Measurements from ENCODE around the gene C1R. TPM values are rescaled to one million over a fixed set of nuclear protein-coding genes. Genes with fewer than 3 reads are reported as not detected.

C1R gene
- total RNA-seq, 1 experiment from 2014 or later: 13.1 TPM

DNA sequence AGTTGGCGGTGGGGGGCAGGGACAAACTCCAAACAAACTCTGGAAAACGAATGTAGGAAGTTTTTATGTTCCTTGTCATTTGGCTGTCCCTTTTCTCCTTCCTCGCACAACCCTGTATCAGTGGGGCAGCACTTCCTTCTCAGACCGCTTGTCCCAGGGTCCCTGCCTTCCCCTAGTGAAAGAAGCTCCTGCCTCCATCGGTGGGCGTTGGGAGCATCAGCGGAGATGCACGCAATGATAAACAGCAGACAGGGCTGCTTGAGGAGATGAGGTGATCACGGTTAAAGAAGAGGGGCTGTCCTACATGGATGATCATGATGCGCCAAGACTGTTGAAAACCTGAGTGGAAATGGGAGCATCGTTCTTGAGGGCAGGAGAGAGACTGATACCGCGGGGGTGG lies 31.1 kb downstream of the C1R start:
- Mint-ChIP-seq H3K36me3 (ENCODE audit: insufficient read depth, unreplicated experiment) (peaks cover 7% of the 10 kb centered on the region), H3K4me3 (ENCODE audit: unreplicated experiment) (peak overlapping the region; percentile 63), H3K9me3 (ENCODE audit: unreplicated experiment) (no peaks in the 10 kb centered on the region), H3K27ac (ENCODE audit: low read depth, unreplicated experiment) (no peak overlapping the region), H3K27me3 (ENCODE audit: insufficient read depth, unreplicated experiment) (no peaks in the 10 kb centered on the region), H3K4me1 (ENCODE audit: insufficient read depth, unreplicated experiment) (peaks cover 20% of the 10 kb centered on the region)
- intact Hi-C loops (cut with micrococcal nuclease): no loop called here
- no peak for TF ChIP-seq CTCF (IDR thresholded peaks at IDR 0.05; ENCODE audit: unreplicated experiment)
- ChIA-PET POLR2A (interaction anchor here (0.6 to 5.7 kb wide), 17 partner anchors 8 to 117 kb away, joined by 3 to 96 read pairs (median 4); partner anchors contain the start of genes C12orf57, C1R, C1RL and LPCAT3), CTCF (interaction anchor here (0.6 to 7.6 kb wide), 27 partner anchors 9 to 680 kb away, joined by 3 to 123 read pairs (median 4); partner anchors contain the start of genes C1R, C1RL and MLF2)
- BruUV-seq (replicated peaks): no TSS peak
- DNase-seq (ENCODE audit: unreplicated experiment): no peak

DNA sequence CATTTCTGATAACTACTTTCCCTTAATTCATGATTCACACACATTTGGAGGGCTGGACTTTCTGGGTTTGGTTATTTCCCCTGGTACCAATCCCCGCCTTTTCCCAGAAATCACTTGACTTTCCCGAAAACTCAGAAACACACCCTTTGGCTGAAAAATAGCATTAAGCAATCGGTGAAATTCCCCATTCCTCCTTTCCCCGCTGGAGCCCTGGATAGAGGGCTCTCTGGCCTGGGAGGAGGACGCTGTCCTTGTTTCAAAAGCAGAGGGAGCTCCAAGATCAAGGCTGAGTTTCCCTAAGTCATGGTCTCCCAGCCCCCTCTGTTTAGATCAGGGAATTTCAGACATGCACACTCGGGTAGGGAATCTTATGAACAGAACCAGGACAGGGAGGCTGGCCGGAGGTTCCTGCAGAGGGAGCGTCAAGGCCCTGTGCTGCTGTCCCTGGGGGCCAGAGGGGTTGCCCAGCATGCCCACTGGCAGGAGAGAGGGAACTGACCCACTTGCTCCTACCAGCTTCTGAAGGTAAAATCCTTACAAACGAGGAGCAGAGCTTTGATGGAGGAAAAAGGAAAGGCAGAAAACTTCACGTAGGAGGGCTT lies 31.8 kb downstream of the C1R start, which contains the start of gene C1S:
Gene C1S (plus strand): TSS at position 366 of the 602 bp plus-strand sequence. CDS start 1,195 bp downstream, outside the sequence.
- ChIA-PET CTCF (interaction anchor here (0.6 to 7.6 kb wide), 30 partner anchors 10 to 570 kb away, joined by 3 to 123 read pairs (median 4); partner anchors contain the start of genes C12orf57, C1R, C1RL and MLF2), POLR2A (interaction anchor here (0.6 to 5.7 kb wide), 19 partner anchors 9 to 116 kb away, joined by 3 to 96 read pairs (median 4); partner anchors contain the start of genes C12orf57, C1R, C1RL and LPCAT3)
- intact Hi-C loops (cut with micrococcal nuclease): loop anchor here (1.0 kb wide), 6 partner anchors 19 to 159 kb away; partner anchors contain the start of genes C1R and C1RL
- BruUV-seq (replicated peaks): no TSS peak
- H3K4me1 Mint-ChIP-seq (ENCODE audit: insufficient read depth, unreplicated experiment): peaks cover 20% of the 10 kb centered on the region
- peak; percentile 98 for DNase-seq (ENCODE audit: unreplicated experiment)
- H3K4me3 Mint-ChIP-seq (ENCODE audit: unreplicated experiment): peak within 1 kb of the TSS; percentile 63
- peak; percentile 70 for TF ChIP-seq CTCF (IDR thresholded peaks at IDR 0.05; ENCODE audit: unreplicated experiment)
- peaks cover under 1% of the 10 kb centered on the region for H3K27me3 Mint-ChIP-seq (ENCODE audit: insufficient read depth, unreplicated experiment)
- peak within 1 kb of the TSS; percentile 87 for H3K27ac Mint-ChIP-seq (ENCODE audit: low read depth, unreplicated experiment)
- H3K36me3 Mint-ChIP-seq (ENCODE audit: insufficient read depth, unreplicated experiment): peaks cover 7% of the 10 kb centered on the region
- no peaks in the 10 kb centered on the region for H3K9me3 Mint-ChIP-seq (ENCODE audit: unreplicated experiment)

DNA sequence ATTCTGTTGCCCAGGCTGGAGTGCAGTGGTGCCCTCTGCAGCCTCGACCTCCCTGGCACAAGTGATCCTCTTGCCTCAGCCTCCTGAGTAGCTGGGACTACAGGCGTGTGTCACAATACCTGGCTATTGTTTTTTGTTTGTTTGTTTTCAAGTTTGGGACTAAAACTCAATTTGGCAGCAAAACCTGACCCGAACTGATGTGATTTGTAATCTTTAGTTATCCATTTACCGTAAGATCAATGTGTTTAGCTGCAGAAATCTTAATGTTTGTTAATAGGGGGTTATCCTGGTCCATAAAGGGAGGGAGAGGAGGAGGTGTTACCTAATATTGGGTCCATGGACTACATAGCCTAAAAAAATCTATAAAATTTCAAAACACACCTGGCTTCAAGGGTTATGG lies 32.5 kb downstream of the C1R start:
- TF ChIP-seq CTCF (IDR thresholded peaks at IDR 0.05; ENCODE audit: unreplicated experiment): no peak
- Mint-ChIP-seq H3K36me3 (ENCODE audit: insufficient read depth, unreplicated experiment) (peaks cover 7% of the 10 kb centered on the region), H3K27me3 (ENCODE audit: insufficient read depth, unreplicated experiment) (peaks cover 7% of the 10 kb centered on the region), H3K4me3 (ENCODE audit: unreplicated experiment) (peak overlapping the region; percentile 63), H3K4me1 (ENCODE audit: insufficient read depth, unreplicated experiment) (peaks cover 20% of the 10 kb centered on the region), H3K27ac (ENCODE audit: low read depth, unreplicated experiment) (peak overlapping the region; percentile 87), H3K9me3 (ENCODE audit: unreplicated experiment) (no peaks in the 10 kb centered on the region)
- CTCF ChIA-PET: interaction anchor here (0.5 to 7.6 kb wide), 16 partner anchors 10 to 187 kb away, joined by 3 to 123 read pairs (median 4); partner anchors contain the start of genes C1R, C1RL, PEX5 and SPSB2
- no peak for DNase-seq (ENCODE audit: unreplicated experiment)
- POLR2A ChIA-PET: interaction anchor here (0.6 to 5.7 kb wide), 15 partner anchors 17 to 825 kb away, joined by 3 to 96 read pairs (median 6); partner anchors contain the start of genes C12orf57, C1R, C1RL and LPCAT3
- intact Hi-C loops (cut with micrococcal nuclease): loop anchor here (1.0 kb wide), 6 partner anchors 20 to 160 kb away; partner anchors contain the start of genes C1R and C1RL
- BruUV-seq (replicated peaks): no TSS peak

GRCh38 chr12:7058850-7059395 lies 33.3 kb downstream of the C1R start:
- Mint-ChIP-seq H3K27me3 (ENCODE audit: insufficient read depth, unreplicated experiment) (peaks cover 15% of the 10 kb centered on the region), H3K4me3 (ENCODE audit: unreplicated experiment) (no peak overlapping the region), H3K9me3 (ENCODE audit: unreplicated experiment) (no peaks in the 10 kb centered on the region), H3K27ac (ENCODE audit: low read depth, unreplicated experiment) (peak overlapping the region; percentile 37), H3K4me1 (ENCODE audit: insufficient read depth, unreplicated experiment) (peaks cover 20% of the 10 kb centered on the region), H3K36me3 (ENCODE audit: insufficient read depth, unreplicated experiment) (peaks cover 7% of the 10 kb centered on the region)
- CTCF ChIA-PET: interaction anchor here (0.6 to 7.6 kb wide), 17 partner anchors 9 to 186 kb away, joined by 3 to 123 read pairs (median 4); partner anchors contain the start of genes C1R, C1RL, PEX5 and SPSB2
- intact Hi-C loops (cut with micrococcal nuclease): no loop called here
- DNase-seq (ENCODE audit: unreplicated experiment): no peak
- POLR2A ChIA-PET: interaction anchor here (0.8 to 5.7 kb wide), 7 partner anchors 21 to 186 kb away, joined by 3 to 96 read pairs (median 12); partner anchors contain the start of genes C1R, LPCAT3 and SPSB2
- no peak for TF ChIP-seq CTCF (IDR thresholded peaks at IDR 0.05; ENCODE audit: unreplicated experiment)
- no TSS peak for BruUV-seq (replicated peaks)
